Measurements from ENCODE around the gene EXD3. TPM values are rescaled to one million over a fixed set of nuclear protein-coding genes. Genes with fewer than 3 reads are reported as not detected.
"Not testable (repeated sequence)": the region's sequence is repeated elsewhere in the genome, so short reads cannot be mapped to it uniquely, and the experiment has no call there.

EXD3 gene
- total RNA-seq, 1 experiment from 2014 or later, result 15.3 TPM

DNA sequence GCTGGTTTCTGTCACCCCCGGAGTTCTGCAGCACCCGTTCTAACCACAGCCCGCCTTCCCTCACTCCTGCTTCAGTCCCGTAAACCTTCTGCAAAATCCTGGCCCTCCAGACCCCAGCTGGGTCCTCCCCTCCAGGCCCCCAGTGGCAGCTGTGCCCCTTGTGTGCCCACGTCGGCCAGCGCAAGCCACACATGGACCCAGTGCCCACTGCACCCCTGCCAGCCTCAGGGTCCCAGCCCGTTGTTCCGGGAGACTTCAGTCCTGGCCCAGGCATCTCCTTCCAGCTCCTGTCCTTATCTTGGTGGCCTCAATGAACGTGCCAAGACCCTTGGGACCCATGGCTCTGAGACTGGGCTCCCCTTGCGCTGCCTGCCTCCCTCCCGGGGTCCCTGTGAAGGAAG is 43.2 kb downstream of the EXD3 start:
- H3K4me3 Mint-ChIP-seq, result no peak overlapping the region
- H4K91ac ChIP-seq (ENCODE audit: insufficient read length, low read depth, low read length), result no peak overlapping the region
- no peak overlapping the region for H2BK15ac ChIP-seq (ENCODE audit: low read depth, low read length)
- H3K27ac ChIP-seq (ENCODE audit: insufficient read length, low read depth, low read length), result no peak overlapping the region
- H2BK5ac ChIP-seq (ENCODE audit: insufficient read length, low read length), result no peak overlapping the region
- no peak overlapping the region for H3K27ac Mint-ChIP-seq
- no peak overlapping the region for H3K56ac ChIP-seq (ENCODE audit: insufficient read length, low read depth, low read length)
- no peaks in the 10 kb centered on the region for H3K27me3 ChIP-seq (ENCODE audit: insufficient read depth, low read length)
- H3T11ph ChIP-seq (ENCODE audit: low read length), result no peak overlapping the region
- no peaks in the 10 kb centered on the region for H4K20me1 ChIP-seq (ENCODE audit: control insufficient read depth, insufficient read depth, insufficient read length)
- no peak overlapping the region for H3K14ac ChIP-seq (ENCODE audit: insufficient read depth, low read length)
- H3K23me2 ChIP-seq (ENCODE audit: insufficient read length, low read depth, low read length, poor library complexity, severe bottlenecking), result no peaks in the 10 kb centered on the region
- no CpG with 5 or more reads among the region's 12 CpGs for WGBS (ENCODE audit: extremely low coverage, insufficient read length, low lambda C conversion rate)
- H3K4me1 ChIP-seq (ENCODE audit: insufficient read depth, low read length), result no peaks in the 10 kb centered on the region; the same call in 1 of the 2 replicates
- no peak overlapping the region for H3K18ac ChIP-seq (ENCODE audit: insufficient read length, low read depth, low read length)
- no peak overlapping the region for H4K8ac ChIP-seq (replicated peaks; ENCODE audit: insufficient read length, low read depth, low read length)
- no peak overlapping the region for H2AFZ ChIP-seq (ENCODE audit: low read length)
- no peaks in the 10 kb centered on the region for H3K79me1 ChIP-seq (ENCODE audit: insufficient read depth, low read depth, low read length, poor library complexity, severe bottlenecking)
- H3K27me3 Mint-ChIP-seq (ENCODE audit: low read depth), result peaks cover 28% of the 10 kb centered on the region
- H3K36me3 Mint-ChIP-seq (ENCODE audit: insufficient read depth in 1 of 3, low read depth in 3 of 3), result peaks cover 0 to 6% (median 0%) of the 10 kb centered on the region in 3 experiments; a peak in 1 of 7 replicates
- peaks cover 5 to 11% of the 10 kb centered on the region in 2 experiments; a peak in 3 of 5 replicates for H3K9me3 Mint-ChIP-seq
- H3K23ac ChIP-seq (ENCODE audit: insufficient read length, low read depth, low read length), result no peak overlapping the region
- H2BK12ac ChIP-seq (ENCODE audit: insufficient read length, low read depth, low read length), result no peak overlapping the region
- H3K9ac ChIP-seq (ENCODE audit: extremely low read depth, insufficient read length, low read length), result no peak overlapping the region
- no peak overlapping the region for H2AK5ac ChIP-seq (ENCODE audit: insufficient read length, low read length)
- H2BK20ac ChIP-seq (ENCODE audit: low read depth, low read length, poor library complexity, severe bottlenecking), result no peak overlapping the region
- DNase-seq, result no peak
- H3K4me2 ChIP-seq (ENCODE audit: insufficient read depth, insufficient read length, low read length), result no peak overlapping the region
- no peak overlapping the region for H3K4ac ChIP-seq (ENCODE audit: low read depth, low read length)
- no peak overlapping the region for H4K5ac ChIP-seq (ENCODE audit: insufficient read length, low read depth, low read length)
- no peak overlapping the region for H2BK120ac ChIP-seq (ENCODE audit: low read depth, low read length, poor library complexity, severe bottlenecking)
- H3K79me2 ChIP-seq (ENCODE audit: insufficient read depth, low read length), result no peaks in the 10 kb centered on the region
- TF ChIP-seq, protein P1, sequence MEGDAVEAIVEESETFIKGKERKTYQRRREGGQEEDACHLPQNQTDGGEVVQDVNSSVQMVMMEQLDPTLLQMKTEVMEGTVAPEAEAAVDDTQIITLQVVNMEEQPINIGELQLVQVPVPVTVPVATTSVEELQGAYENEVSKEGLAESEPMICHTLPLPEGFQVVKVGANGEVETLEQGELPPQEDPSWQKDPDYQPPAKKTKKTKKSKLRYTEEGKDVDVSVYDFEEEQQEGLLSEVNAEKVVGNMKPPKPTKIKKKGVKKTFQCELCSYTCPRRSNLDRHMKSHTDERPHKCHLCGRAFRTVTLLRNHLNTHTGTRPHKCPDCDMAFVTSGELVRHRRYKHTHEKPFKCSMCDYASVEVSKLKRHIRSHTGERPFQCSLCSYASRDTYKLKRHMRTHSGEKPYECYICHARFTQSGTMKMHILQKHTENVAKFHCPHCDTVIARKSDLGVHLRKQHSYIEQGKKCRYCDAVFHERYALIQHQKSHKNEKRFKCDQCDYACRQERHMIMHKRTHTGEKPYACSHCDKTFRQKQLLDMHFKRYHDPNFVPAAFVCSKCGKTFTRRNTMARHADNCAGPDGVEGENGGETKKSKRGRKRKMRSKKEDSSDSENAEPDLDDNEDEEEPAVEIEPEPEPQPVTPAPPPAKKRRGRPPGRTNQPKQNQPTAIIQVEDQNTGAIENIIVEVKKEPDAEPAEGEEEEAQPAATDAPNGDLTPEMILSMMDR (conservative IDR thresholded peaks at IDR 0.05), result no peak
- peaks cover 3% of the 10 kb centered on the region in 2 experiments; a peak in 3 of 4 replicates for H3K4me1 Mint-ChIP-seq
- H3K9me3 ChIP-seq (ENCODE audit: control insufficient read depth, low read depth, low read length), result no peaks in the 10 kb centered on the region

GRCh38 chr9:137378688-137379410 is 44.1 kb downstream of the EXD3 start:
- not testable (repeated sequence) for H2BK20ac ChIP-seq (ENCODE audit: low read depth, low read length, poor library complexity, severe bottlenecking); H3K4ac ChIP-seq (ENCODE audit: low read depth, low read length); H3K9me3 ChIP-seq (ENCODE audit: control insufficient read depth, low read depth, low read length); H2AFZ ChIP-seq (ENCODE audit: low read length); H4K8ac ChIP-seq (replicated peaks; ENCODE audit: insufficient read length, low read depth, low read length); H3K79me1 ChIP-seq (ENCODE audit: insufficient read depth, low read depth, low read length, poor library complexity, severe bottlenecking); H3K18ac ChIP-seq (ENCODE audit: insufficient read length, low read depth, low read length); H4K91ac ChIP-seq (ENCODE audit: insufficient read length, low read depth, low read length); H3K23me2 ChIP-seq (ENCODE audit: insufficient read length, low read depth, low read length, poor library complexity, severe bottlenecking); H3K9ac ChIP-seq (ENCODE audit: extremely low read depth, insufficient read length, low read length); H4K20me1 ChIP-seq (ENCODE audit: control insufficient read depth, insufficient read depth, insufficient read length); H3K23ac ChIP-seq (ENCODE audit: insufficient read length, low read depth, low read length); H3K27ac ChIP-seq (ENCODE audit: insufficient read length, low read depth, low read length); H2BK120ac ChIP-seq (ENCODE audit: low read depth, low read length, poor library complexity, severe bottlenecking); H2BK12ac ChIP-seq (ENCODE audit: insufficient read length, low read depth, low read length); H3K4me1 ChIP-seq (ENCODE audit: insufficient read depth, low read length); H3K36me3 Mint-ChIP-seq (ENCODE audit: insufficient read depth in 1 of 3, low read depth in 3 of 3); H3K14ac ChIP-seq (ENCODE audit: insufficient read depth, low read length); H3K4me2 ChIP-seq (ENCODE audit: insufficient read depth, insufficient read length, low read length); H3K56ac ChIP-seq (ENCODE audit: insufficient read length, low read depth, low read length); H3K79me2 ChIP-seq (ENCODE audit: insufficient read depth, low read length); DNase-seq; H4K5ac ChIP-seq (ENCODE audit: insufficient read length, low read depth, low read length); H3K27me3 ChIP-seq (ENCODE audit: insufficient read depth, low read length); H2AK5ac ChIP-seq (ENCODE audit: insufficient read length, low read length); H2BK5ac ChIP-seq (ENCODE audit: insufficient read length, low read length); H2BK15ac ChIP-seq (ENCODE audit: low read depth, low read length); H3T11ph ChIP-seq (ENCODE audit: low read length); H3K4me1 Mint-ChIP-seq; H3K4me3 Mint-ChIP-seq
- Mint-ChIP-seq H3K27ac (0 out of 7 replicates have a peak overlapping the region, but pooled peaks of 1 of the 3 experiments have one; percentile 36), H3K9me3 (peaks cover 5 to 11% of the 10 kb centered on the region in 2 experiments; a peak in 3 of 5 replicates), H3K27me3 (ENCODE audit: low read depth) (peaks cover 28% of the 10 kb centered on the region)
- no CpG with 5 or more reads among the region's 37 CpGs for WGBS (ENCODE audit: extremely low coverage, insufficient read length, low lambda C conversion rate)
